Measurements from ENCODE around the gene SEC16B. TPM values are rescaled to one million over a fixed set of nuclear protein-coding genes. Genes with fewer than 3 reads are reported as not detected.
"Not testable (repeated sequence)": the region's sequence is repeated elsewhere in the genome, so short reads cannot be mapped to it uniquely, and the experiment has no call there.

SEC16B gene
- polyA plus RNA-seq, 6 donors from 2014 or later: not detected

GRCh38 chr1:177986281-177986680, 16.4 kb upstream of the SEC16B start:
- not testable (repeated sequence) for H3K4me1 Mint-ChIP-seq; H3K27ac Mint-ChIP-seq; H3K36me3 Mint-ChIP-seq; H3K27me3 Mint-ChIP-seq; H3K4me3 Mint-ChIP-seq; ATAC-seq (ENCODE audit: low read depth in 2 of 2); DNase-seq
- peaks cover 5 to 27% (median 17%) of the 10 kb centered on the region in 7 donors for H3K9me3 Mint-ChIP-seq

GRCh38 chr1:177984761-177985160, 14.9 kb upstream of the SEC16B start:
- Mint-ChIP-seq H3K36me3 (no peaks in the 10 kb centered on the region), H3K27ac (no peak overlapping the region), H3K27me3 (peaks cover 0 to 8% (median 6%) of the 10 kb centered on the region in 3 donors), H3K9me3 (peaks cover 5 to 17% (median 9%) of the 10 kb centered on the region in 7 donors), H3K4me1 (no peaks in the 10 kb centered on the region), H3K4me3 (no peak overlapping the region)
- no peak for DNase-seq
- ATAC-seq (ENCODE audit: low read depth in 2 of 2): no peak

GRCh38 chr1:177984136-177984525, 14.3 kb upstream of the SEC16B start:
- Mint-ChIP-seq H3K4me1 (no peaks in the 10 kb centered on the region), H3K4me3 (no peak overlapping the region), H3K27me3 (peaks cover 0 to 8% (median 6%) of the 10 kb centered on the region in 3 donors), H3K27ac (no peak overlapping the region), H3K9me3 (peaks cover 3 to 11% (median 8%) of the 10 kb centered on the region in 7 donors), H3K36me3 (no peaks in the 10 kb centered on the region)
- ATAC-seq (ENCODE audit: low read depth in 2 of 2) (no peak), DNase-seq (no peak)

GRCh38 chr1:177983482-177984135, 13.8 kb upstream of the SEC16B start:
- Mint-ChIP-seq H3K27ac (no peak overlapping the region), H3K9me3 (peaks cover 0 to 6% (median 5%) of the 10 kb centered on the region in 7 donors), H3K4me1 (no peaks in the 10 kb centered on the region), H3K27me3 (peaks cover 0 to 8% (median 6%) of the 10 kb centered on the region in 3 donors), H3K4me3 (no peak overlapping the region), H3K36me3 (no peaks in the 10 kb centered on the region)
- no peak for DNase-seq
- no peak for ATAC-seq (ENCODE audit: low read depth in 2 of 2)

- no peak for DNase-seq
- H3K27ac Mint-ChIP-seq: no peak overlapping the region
- H3K4me1 Mint-ChIP-seq: no peaks in the 10 kb centered on the region
- no peak for ATAC-seq (ENCODE audit: low read depth in 2 of 2)
- H3K36me3 Mint-ChIP-seq: no peaks in the 10 kb centered on the region
- peaks cover 0 to 8% (median 6%) of the 10 kb centered on the region in 3 donors for H3K27me3 Mint-ChIP-seq
- no peak overlapping the region for H3K4me3 Mint-ChIP-seq
- H3K9me3 Mint-ChIP-seq: peaks cover 0 to 5% (median 2%) of the 10 kb centered on the region in 7 donors
Observed at GRCh38 chr1:177983077-177983476, 13.2 kb upstream of the SEC16B start.

GRCh38 chr1:177981200-177981599, 11.3 kb upstream of the SEC16B start:
- H3K36me3 Mint-ChIP-seq: no peaks in the 10 kb centered on the region
- peaks cover 0 to 7% (median 0%) of the 10 kb centered on the region in 3 donors for H3K27me3 Mint-ChIP-seq
- peaks cover 0 to 1% (median 0%) of the 10 kb centered on the region in 7 donors for H3K9me3 Mint-ChIP-seq
- H3K4me1 Mint-ChIP-seq: no peaks in the 10 kb centered on the region
- ATAC-seq (ENCODE audit: low read depth in 2 of 2): no peak
- H3K27ac Mint-ChIP-seq: no peak overlapping the region
- H3K4me3 Mint-ChIP-seq: no peak overlapping the region
- no peak for DNase-seq

GRCh38 chr1:177979272-177979671, 9.4 kb upstream of the SEC16B start:
- DNase-seq (no peak), ATAC-seq (ENCODE audit: low read depth in 2 of 2) (no peak)
- peaks cover 6 to 9% (median 6%) of the 10 kb centered on the region in 3 donors for H3K27me3 Mint-ChIP-seq
- no peaks in the 10 kb centered on the region for H3K4me1 Mint-ChIP-seq
- no peaks in the 10 kb centered on the region for H3K36me3 Mint-ChIP-seq
- no peak overlapping the region for H3K4me3 Mint-ChIP-seq
- peaks cover 0 to 4% (median 0%) of the 10 kb centered on the region in 7 donors for H3K9me3 Mint-ChIP-seq
- no peak overlapping the region for H3K27ac Mint-ChIP-seq

- Mint-ChIP-seq H3K36me3 (no peaks in the 10 kb centered on the region), H3K9me3 (peaks cover 0 to 7% (median 0%) of the 10 kb centered on the region in 7 donors), H3K4me1 (no peaks in the 10 kb centered on the region), H3K27me3 (peaks cover 9 to 13% (median 9%) of the 10 kb centered on the region in 3 donors), H3K27ac (no peak overlapping the region), H3K4me3 (no peak overlapping the region)
- DNase-seq: no peak
- no peak for ATAC-seq (ENCODE audit: low read depth in 2 of 2)
Observed at GRCh38 chr1:177978530-177978929, 8.7 kb upstream of the SEC16B start.

GRCh38 chr1:177977141-177977540, 7.3 kb upstream of the SEC16B start:
- Mint-ChIP-seq H3K9me3 (peaks cover 0 to 7% (median 0%) of the 10 kb centered on the region in 7 donors), H3K27me3 (peaks cover 8 to 15% (median 9%) of the 10 kb centered on the region in 3 donors), H3K4me3 (no peak overlapping the region), H3K4me1 (no peaks in the 10 kb centered on the region), H3K27ac (peak overlapping the region in 1 of 6 donors; percentile 60), H3K36me3 (no peaks in the 10 kb centered on the region)
- ATAC-seq (ENCODE audit: low read depth in 2 of 2) (no peak), DNase-seq (no peak)

- ATAC-seq (ENCODE audit: low read depth in 2 of 2): no peak
- H3K36me3 Mint-ChIP-seq: no peaks in the 10 kb centered on the region
- peaks cover 0 to 7% (median 0%) of the 10 kb centered on the region in 7 donors for H3K9me3 Mint-ChIP-seq
- no peak overlapping the region for H3K4me3 Mint-ChIP-seq
- H3K27ac Mint-ChIP-seq: no peak overlapping the region
- peaks cover 3 to 15% (median 9%) of the 10 kb centered on the region in 3 donors for H3K27me3 Mint-ChIP-seq
- no peaks in the 10 kb centered on the region for H3K4me1 Mint-ChIP-seq
- DNase-seq: no peak
Observed at GRCh38 chr1:177976596-177976995, 6.7 kb upstream of the SEC16B start.

- Mint-ChIP-seq H3K9me3 (peaks cover 0 to 7% (median 0%) of the 10 kb centered on the region in 7 donors), H3K27me3 (peaks cover 3 to 15% (median 9%) of the 10 kb centered on the region in 3 donors), H3K4me3 (no peak overlapping the region), H3K27ac (no peak overlapping the region), H3K36me3 (no peaks in the 10 kb centered on the region), H3K4me1 (no peaks in the 10 kb centered on the region)
- no peak for ATAC-seq (ENCODE audit: low read depth in 2 of 2)
- no peak for DNase-seq
Observed at GRCh38 chr1:177975588-177976495, 6.0 kb upstream of the SEC16B start.

- no peaks in the 10 kb centered on the region for H3K36me3 Mint-ChIP-seq
- no peaks in the 10 kb centered on the region for H3K4me1 Mint-ChIP-seq
- no peak overlapping the region for H3K27ac Mint-ChIP-seq
- peaks cover 3 to 20% (median 9%) of the 10 kb centered on the region in 3 donors for H3K27me3 Mint-ChIP-seq
- DNase-seq: no peak
- H3K9me3 Mint-ChIP-seq: peaks cover 0 to 7% (median 0%) of the 10 kb centered on the region in 7 donors
- ATAC-seq (ENCODE audit: low read depth in 2 of 2): no peak
- no peak overlapping the region for H3K4me3 Mint-ChIP-seq
Observed at GRCh38 chr1:177973585-177973984, 3.7 kb upstream of the SEC16B start.

GRCh38 chr1:177969109-177969508, 749 bp downstream of the SEC16B start:
- peaks cover 0 to 6% (median 0%) of the 10 kb centered on the region in 7 donors for H3K9me3 Mint-ChIP-seq

More at GRCh38 chr1:177969109-177969508, 749 bp downstream of the SEC16B start:
- DNase-seq (no peak), ATAC-seq (ENCODE audit: low read depth in 2 of 2) (no peak)
- Mint-ChIP-seq H3K36me3 (no peaks in the 10 kb centered on the region), H3K27ac (no peak overlapping the region), H3K4me1 (no peaks in the 10 kb centered on the region), H3K4me3 (no peak overlapping the region), H3K27me3 (peaks cover 4 to 12% (median 7%) of the 10 kb centered on the region in 3 donors)

All from naive B cell (primary cell).